ENCODE data around the gene MAP2.

DNA sequence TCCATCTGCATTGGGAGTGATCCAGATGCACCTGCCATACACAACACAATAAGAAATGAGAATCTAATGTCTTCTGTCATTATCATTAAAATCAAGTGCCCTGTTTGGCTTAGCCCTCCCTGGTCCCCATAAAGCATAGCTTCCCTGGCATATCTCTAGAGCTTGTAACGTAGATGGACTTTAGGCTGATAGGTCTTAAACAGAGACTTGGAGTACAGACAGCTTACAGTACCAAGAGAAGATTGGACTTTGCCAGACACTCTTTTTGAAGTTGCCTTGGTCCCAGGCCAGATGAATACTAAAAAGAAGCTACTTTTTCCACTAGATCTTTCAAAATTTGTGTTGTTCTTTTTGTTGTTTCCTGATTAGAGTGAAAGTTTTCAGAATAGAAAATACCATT is 261.5 kb downstream of the MAP2 start:
- TF ChIP-seq CTCF (conservative IDR thresholded peaks at IDR 0.05 in 1 of 2, IDR thresholded peaks at IDR 0.05 in 1 of 2; ENCODE audit: extremely low read depth in 1 of 2, insufficient read depth in 1 of 2, low read depth in 1 of 2, low read length in 2 of 2) (no peak), EZH2 (IDR thresholded peaks at IDR 0.05; ENCODE audit: borderline replicate concordance, low read length) (no peak)
